Activated CD4-positive, alpha-beta T cell treated with anti-CD3 and anti-CD28 coated beads, Interleukin-2, amount 10 ng/mL, durations not matched to agents 24 days and 14 days (primary cell): ENCODE results near the gene SNAP29. TPM values are rescaled to one million over a fixed set of nuclear protein-coding genes. Genes with fewer than 3 reads are reported as not detected.

Source experiments
- total RNA-seq: library from RNA; stranded (reverse); gene quantifications from 2 replicates; pipeline ENCODE4 v1.2.3, GENCODE V29; 2022

Gene SNAP29
- total RNA-seq, 1 donor from 2014 or later, result 24.3 TPM

Other genes starting within 250 kb of the SNAP29 start
- not detected in 2 replicates for gene SERPIND1, start 84.9 kb upstream of the SNAP29 start, total RNA-seq
- 78.4 and 83.8 TPM in 2 replicates for gene PI4KA, start 196 bp upstream of the SNAP29 start, total RNA-seq
- 81.4 and 82.4 TPM in 2 replicates for gene CRKL, start 58.4 kb downstream of the SNAP29 start, total RNA-seq
- gene AIFM3, start 108.2 kb downstream of the SNAP29 start, total RNA-seq, result 0.37 TPM in 1 of 2 replicates, not detected in the other
- gene LZTR1, start 123.3 kb downstream of the SNAP29 start, total RNA-seq, result 69.9 and 76.4 TPM in 2 replicates
- gene THAP7, start 143.1 kb downstream of the SNAP29 start, total RNA-seq, result 30.3 and 31.5 TPM in 2 replicates
- not detected in 2 replicates for gene P2RX6, start 156.2 kb downstream of the SNAP29 start, total RNA-seq
- gene SLC7A4, start 173.6 kb downstream of the SNAP29 start, total RNA-seq, result not detected in 2 replicates
- not detected in 2 replicates for gene LRRC74B, start 186.9 kb downstream of the SNAP29 start, total RNA-seq